B cell (primary cell): ENCODE data around the gene RNGTT.

Experiments
- CTCF ChIP-seq: fragments of 200-600 bp; IDR thresholded peaks from one replicate; pipeline ENCODE4 v1.8.0; 2022; ENCODE audit warnings: antibody characterized with exemption, mild to moderate bottlenecking
- EZH2 ChIP-seq: IDR thresholded peaks from 2 replicates; pipeline ENCODE4 v1.6.1; 2012; ENCODE audit warnings: borderline replicate concordance, low read depth, mild to moderate bottlenecking, moderate library complexity, low read length; ENCODE audit not compliant: insufficient read depth, poor library complexity, severe bottlenecking

- TF ChIP-seq CTCF (no peak), EZH2 (no peak)
These were observed 291.8 kb downstream of the RNGTT start for GRCh38 chr6:88671624-88672023.
